Heart left ventricle (tissue), 16 donors: ENCODE measurements around the gene NCMAP. TPM values are rescaled to one million over a fixed set of nuclear protein-coding genes. Genes with fewer than 3 reads are reported as not detected.

Experiments
- ATAC-seq, 4 donors: fragments of 200-7000 bp; cut with Tn5 transposase; one replicate each; pipeline ENCODE4 v1.9.1; 2020 to 2022; ENCODE audit warnings: moderate library complexity in 4 of 4, mild to moderate bottlenecking in 3 of 4, moderate number of reproducible peaks in 1 of 4
- DNase-seq, 5 donors: peaks; one replicate each; pipeline ENCODE4 v3.0.0-alpha.2; 2020
- H3K27ac ChIP-seq, 12 donors: fragments of 200-600 bp; sonication (generic) in 4 of 12; one replicate each; pipeline versions ENCODE4 v1.5.0 to v1.8.0; 2016 to 2022; ENCODE audit warnings: mild to moderate bottlenecking in 2 of 12
- H3K27me3 ChIP-seq, 9 donors: fragments of 200-600 bp; sonication (generic) in 2 of 9; one replicate each; pipeline versions ENCODE4 v1.5.1 to v1.8.0; 2016 to 2022; ENCODE audit warnings: mild to moderate bottlenecking in 3 of 9
- H3K36me3 ChIP-seq, 9 donors: fragments of 200-600 bp; sonication (generic) in 2 of 9; one replicate each; pipeline versions ENCODE4 v1.5.0 to v1.8.0; 2018 to 2022; ENCODE audit warnings: mild to moderate bottlenecking in 2 of 9
- H3K4me1 ChIP-seq, 12 donors: fragments of 200-600 bp; sonication (generic) in 4 of 12; one replicate each; pipeline versions ENCODE4 v1.5.0 to v1.8.0; 2016 to 2022; ENCODE audit warnings: mild to moderate bottlenecking in 3 of 12
- H3K4me3 ChIP-seq, 12 donors: fragments of 200-600 bp; sonication (generic) in 4 of 12; one replicate each; pipeline versions ENCODE4 v1.5.0 to v1.8.0; 2017 to 2022; ENCODE audit warnings: mild to moderate bottlenecking in 9 of 12, moderate library complexity in 4 of 12
- H3K9me3 ChIP-seq, 12 donors: fragments of 200-600 bp; sonication (generic) in 4 of 12; one replicate each; pipeline versions ENCODE4 v1.5.0 to v1.8.0; 2016 to 2022; ENCODE audit warnings: mild to moderate bottlenecking in 1 of 12
- POLR2A ChIP-seq, 2 donors: fragments of 450-650 bp; IDR thresholded peaks; one replicate each; pipeline ENCODE4 v1.6.1; 2017; ENCODE audit warnings: antibody characterized with exemption in 2 of 2, mild to moderate bottlenecking in 2 of 2, moderate library complexity in 2 of 2
- WGBS, 4 donors: extraction: QIAGEN DNeasy Blood & Tissue Kit in 2 of 4; methylation state at CpG; one replicate each; pipeline versions ENCODE4 v1.1.5 to v1.1.7; 2013 to 2018; 5-methylcytosine and 5-hydroxymethylcytosine counted together
- intact Hi-C, 10 donors: fragments of 100-400 bp; cut with DNase I; formaldehyde crosslinking; loops; one replicate each; pipeline versions ENCODE4 v1.11.1 to v1.14.2; 2022
- polyA plus RNA-seq, 2 donors: library from polyadenylated mRNA; stranded (reverse); fragments of 200-250 nt; gene quantifications; one replicate each; pipeline ENCODE4 v1.2.3, GENCODE V29; 2013
- total RNA-seq, 9 donors: library from RNA; depleted of rRNA in 2 of 9; stranded (reverse); fragments of >200 nt in 2 of 9; fragmentation: NEBNext Ultra II Directional in 3 of 9; extraction: Animal tissue kit (Norgen Biotek cat#: 25700) in 3 of 9; gene quantifications; one replicate each; pipeline versions ENCODE4 v1.1.0 to v1.2.4, GENCODE V29; 2016 to 2023
- TF ChIP-seq, protein P1 (sequence below), 12 donors: fragments of 200-600 bp; sonication (generic) in 4 of 12; IDR thresholded peaks; one replicate each; pipeline versions ENCODE4 v1.5.0 to v1.8.0; 2018 to 2022; ENCODE audit warnings: antibody characterized with exemption in 12 of 12, mild to moderate bottlenecking in 5 of 12
- donor health status: ischemic (EF 13 %, LVEDD 7.1; RV severe dilation, severe dysfunction).
- donor health status: healthy with polysubstance abuse.
- donor health status: DM: no; HTN: yes; CAD: no.
- donor health status: DM: no; HTN: no; CAD: no.
- donor health status: ischemic (EF 25% LVEDD 6.9; RV normal size, moderate dysfunction).
- donor health status: ischemic (EF 25% LVEDD 5.7; RV mildly dilated, moderate dysfunction).
- donor health status: healthy.
- donor health status: DM: yes; HTN: yes; CAD: no.
- donor health status: ischemic (EF 35%, LVEDD 5.7; RV mildly dilated, moderate dysfunction).
- donor health status: nonischemic (EF 11% LVEDD 7.7; RV severe dilation, severe dysfunction).
- donor health status: DM: yes; HTN: yes; CAD: no.
- donor health status: PGD.
- donor health status: ischemic (EF 29% LVEDD 5.4; RV normal size, mild dysfunction).
- donor health status: nonischemic (EF 23%, LVEDD 6.1; RV moderate dilation, normal function).

Gene NCMAP
- total and polyA plus RNA-seq, 11 donors: 0.08 to 0.29 (median 0.18) TPM; not detected in 5

DNA sequence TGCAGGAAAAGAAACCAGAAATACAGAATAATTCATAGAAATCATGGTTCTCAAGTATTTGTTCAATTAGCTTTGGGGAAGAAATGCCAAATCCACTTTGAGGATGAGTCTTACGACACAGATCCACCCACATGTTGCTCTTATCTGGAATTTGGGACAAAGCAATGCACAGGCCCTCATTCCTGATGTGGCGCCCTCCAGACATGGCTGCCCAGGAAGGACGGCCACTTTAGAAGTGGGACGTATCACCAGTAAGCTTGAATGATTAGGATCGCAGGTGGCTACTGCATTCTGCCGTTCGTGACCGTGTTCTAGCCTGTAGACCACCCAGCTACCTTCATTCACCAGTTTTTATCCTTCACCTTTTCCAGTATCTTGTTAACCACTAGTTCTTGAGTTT, 20.1 kb upstream of the NCMAP start:
- H3K27ac ChIP-seq: peak overlapping the region in 1 of 12 donors; percentile 83
- H3K36me3 ChIP-seq: peaks cover 0 to 45% (median 11%) of the 10 kb centered on the region in 9 donors
- ATAC-seq (no peak), DNase-seq (no peak)
- no peak overlapping the region for H3K4me3 ChIP-seq
- peaks cover 0 to 19% (median 0%) of the 10 kb centered on the region in 12 donors for H3K4me1 ChIP-seq
- intact Hi-C loops: loop anchor here in 1 of 10 donors (10.0 kb wide), 1 partner anchor 341 kb away; no protein-coding TSS in a partner anchor
- whole genome bisulfite sequencing, 4 donors: 86 to 94% (median 91%) methylated on average over 8 of the region's 8 CpGs
- TF ChIP-seq, protein P1, sequence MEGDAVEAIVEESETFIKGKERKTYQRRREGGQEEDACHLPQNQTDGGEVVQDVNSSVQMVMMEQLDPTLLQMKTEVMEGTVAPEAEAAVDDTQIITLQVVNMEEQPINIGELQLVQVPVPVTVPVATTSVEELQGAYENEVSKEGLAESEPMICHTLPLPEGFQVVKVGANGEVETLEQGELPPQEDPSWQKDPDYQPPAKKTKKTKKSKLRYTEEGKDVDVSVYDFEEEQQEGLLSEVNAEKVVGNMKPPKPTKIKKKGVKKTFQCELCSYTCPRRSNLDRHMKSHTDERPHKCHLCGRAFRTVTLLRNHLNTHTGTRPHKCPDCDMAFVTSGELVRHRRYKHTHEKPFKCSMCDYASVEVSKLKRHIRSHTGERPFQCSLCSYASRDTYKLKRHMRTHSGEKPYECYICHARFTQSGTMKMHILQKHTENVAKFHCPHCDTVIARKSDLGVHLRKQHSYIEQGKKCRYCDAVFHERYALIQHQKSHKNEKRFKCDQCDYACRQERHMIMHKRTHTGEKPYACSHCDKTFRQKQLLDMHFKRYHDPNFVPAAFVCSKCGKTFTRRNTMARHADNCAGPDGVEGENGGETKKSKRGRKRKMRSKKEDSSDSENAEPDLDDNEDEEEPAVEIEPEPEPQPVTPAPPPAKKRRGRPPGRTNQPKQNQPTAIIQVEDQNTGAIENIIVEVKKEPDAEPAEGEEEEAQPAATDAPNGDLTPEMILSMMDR (IDR thresholded peaks at IDR 0.05): no peak
- TF ChIP-seq POLR2A (IDR thresholded peaks at IDR 0.05): no peak
- H3K9me3 ChIP-seq: no peaks in the 10 kb centered on the region
- no peaks in the 10 kb centered on the region for H3K27me3 ChIP-seq

DNA sequence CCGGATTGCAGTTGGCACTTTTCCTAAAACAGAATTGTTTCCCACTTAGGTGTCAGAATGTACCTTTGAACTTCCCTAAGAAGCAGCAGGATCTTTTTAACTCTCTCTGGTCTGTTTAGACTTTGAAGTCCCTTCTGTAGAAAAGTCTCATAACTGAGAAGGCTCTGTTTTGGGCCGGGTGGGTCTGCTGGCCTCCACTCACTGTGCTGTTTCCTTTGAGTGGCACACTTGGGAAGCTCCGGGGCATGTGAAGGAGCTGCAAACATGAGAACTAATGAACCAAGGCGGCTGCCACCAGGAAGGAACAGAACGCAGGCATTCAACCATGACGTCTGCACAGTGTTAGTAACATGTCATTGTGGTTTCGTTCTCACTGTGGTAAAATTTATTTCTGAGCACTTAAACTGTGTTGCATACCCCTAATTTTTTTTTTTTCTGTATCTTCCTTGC, 19.5 kb upstream of the NCMAP start:
- DNase-seq (no peak), ATAC-seq (peak in 1 of 4 donors; percentile 47)
- Histone ChIP-seq H3K9me3 (no peaks in the 10 kb centered on the region), H3K27ac (peak overlapping the region in 1 of 12 donors; percentile 83), H3K4me3 (no peak overlapping the region), H3K4me1 (peaks cover 0 to 19% (median 0%) of the 10 kb centered on the region in 12 donors), H3K36me3 (peaks cover 0 to 41% (median 11%) of the 10 kb centered on the region in 9 donors), H3K27me3 (no peaks in the 10 kb centered on the region)
- no peak for TF ChIP-seq POLR2A (IDR thresholded peaks at IDR 0.05)
- TF ChIP-seq, protein P1 (IDR thresholded peaks at IDR 0.05): no peak
- 47 to 66% (median 60%) methylated on average over 7 of the region's 7 CpGs for WGBS, 4 donors
- intact Hi-C loops: loop anchor here in 1 of 10 donors (10.0 kb wide), 1 partner anchor 342 kb away; no protein-coding TSS in a partner anchor

DNA sequence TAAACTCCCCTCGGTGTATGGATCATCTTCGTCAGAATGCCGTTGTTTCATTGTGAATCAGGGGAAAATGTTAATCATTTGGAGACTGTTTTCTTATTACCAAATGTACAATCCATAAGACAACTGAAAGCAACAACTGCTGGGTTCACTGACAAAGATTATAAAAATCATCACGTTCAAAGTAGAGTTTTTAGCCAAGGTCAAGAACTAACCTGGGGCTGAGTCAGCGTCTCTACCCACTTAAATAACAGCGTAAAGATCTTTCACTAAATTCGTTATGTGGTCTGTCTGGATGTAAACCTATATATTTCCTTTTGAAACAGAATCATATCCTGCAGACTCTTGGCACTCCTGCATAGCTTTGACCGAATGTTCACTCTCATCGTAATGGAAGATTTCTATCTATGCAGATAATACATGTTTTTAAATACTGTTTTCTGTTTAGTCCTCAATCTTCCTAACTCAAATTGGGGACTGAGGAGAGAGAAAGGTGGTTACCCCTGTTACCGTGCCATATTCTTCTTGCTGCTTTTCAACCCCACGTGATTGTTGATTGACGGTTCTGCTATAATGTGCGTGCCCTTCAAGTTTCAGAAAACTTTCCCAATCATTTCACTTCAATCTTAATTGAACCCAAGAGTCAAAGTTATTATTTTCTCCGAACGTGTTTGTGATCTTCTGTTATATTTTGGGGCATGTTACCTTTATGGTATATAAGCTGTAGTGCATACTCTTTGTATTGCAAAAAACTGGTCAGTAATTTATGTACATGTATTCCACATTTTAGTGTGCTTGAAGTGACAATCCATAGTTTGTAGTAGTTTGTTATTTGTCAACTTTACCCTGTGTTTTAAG, 15.6 kb upstream of the NCMAP start:
- DNase-seq (no peak), ATAC-seq (no peak)
- no peaks in the 10 kb centered on the region for H3K9me3 ChIP-seq
- no peak overlapping the region for H3K4me3 ChIP-seq
- H3K27ac ChIP-seq: no peak overlapping the region
- no peaks in the 10 kb centered on the region for H3K27me3 ChIP-seq
- no peak for TF ChIP-seq POLR2A (IDR thresholded peaks at IDR 0.05)
- peaks cover 0 to 20% (median 7%) of the 10 kb centered on the region in 9 donors for H3K36me3 ChIP-seq
- peaks cover 0 to 12% (median 0%) of the 10 kb centered on the region in 12 donors for H3K4me1 ChIP-seq
- WGBS, 4 donors: 85 to 90% (median 88%) methylated on average over 15 of the region's 15 CpGs
- intact Hi-C loops: loop anchor here in 8 of 10 donors (5.0 to 10.0 kb wide), 4 partner anchors 92 to 297 kb away; no protein-coding TSS in a partner anchor

DNA sequence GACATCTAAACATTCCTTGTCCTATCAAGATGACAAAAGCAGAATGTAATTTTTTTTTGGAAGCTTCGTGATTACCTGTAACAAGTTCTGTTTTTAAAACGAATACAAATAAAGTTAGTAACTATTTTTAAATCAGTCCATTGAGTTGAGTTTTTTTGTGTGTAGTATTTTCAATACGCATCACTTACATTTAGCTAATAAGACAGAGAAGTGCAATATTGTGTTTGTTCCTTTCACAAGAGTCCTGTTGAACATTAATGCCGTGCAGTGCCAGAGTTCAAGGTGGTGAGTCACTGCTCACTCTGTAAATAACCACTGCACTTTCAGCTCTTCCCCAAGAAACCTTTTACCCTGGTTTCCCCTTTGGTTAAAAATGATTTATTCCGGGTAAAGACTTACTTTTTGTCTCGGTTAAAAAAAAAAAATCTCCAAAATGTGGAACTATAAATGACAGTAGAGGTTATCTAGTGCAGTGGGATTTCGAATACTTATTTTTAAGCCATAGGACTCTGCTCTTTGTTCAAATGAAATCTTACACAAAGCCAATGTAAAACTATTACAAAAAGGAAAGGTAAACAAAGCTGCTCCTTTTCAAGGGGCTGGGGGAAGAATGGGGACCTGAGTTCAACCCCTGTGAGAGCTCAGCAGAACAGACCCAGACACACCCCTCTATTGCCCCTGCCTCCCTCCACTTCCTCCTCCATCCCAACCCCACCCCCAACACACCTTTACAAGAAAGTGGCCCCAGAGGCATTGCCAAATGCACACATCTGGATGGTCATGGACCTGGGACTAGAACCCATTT, 14.8 kb upstream of the NCMAP start:
- peaks cover 0 to 5% (median 0%) of the 10 kb centered on the region in 12 donors for H3K4me1 ChIP-seq
- no peak overlapping the region for H3K4me3 ChIP-seq
- H3K27ac ChIP-seq: no peak overlapping the region
- intact Hi-C loops: loop anchor here in 8 of 10 donors (5.0 to 10.0 kb wide), 4 partner anchors 91 to 296 kb away; no protein-coding TSS in a partner anchor
- WGBS, 4 donors: 61 to 81% (median 63%) methylated on average over 7 of the region's 7 CpGs
- ATAC-seq: no peak
- no peaks in the 10 kb centered on the region for H3K27me3 ChIP-seq
- H3K9me3 ChIP-seq: no peaks in the 10 kb centered on the region
- no peak for DNase-seq
- TF ChIP-seq, protein P1 (IDR thresholded peaks at IDR 0.05): no peak
- TF ChIP-seq POLR2A (IDR thresholded peaks at IDR 0.05): no peak
- peaks cover 0 to 12% (median 0%) of the 10 kb centered on the region in 9 donors for H3K36me3 ChIP-seq
